ENCODE results near the gene MXRA8.

DNA sequence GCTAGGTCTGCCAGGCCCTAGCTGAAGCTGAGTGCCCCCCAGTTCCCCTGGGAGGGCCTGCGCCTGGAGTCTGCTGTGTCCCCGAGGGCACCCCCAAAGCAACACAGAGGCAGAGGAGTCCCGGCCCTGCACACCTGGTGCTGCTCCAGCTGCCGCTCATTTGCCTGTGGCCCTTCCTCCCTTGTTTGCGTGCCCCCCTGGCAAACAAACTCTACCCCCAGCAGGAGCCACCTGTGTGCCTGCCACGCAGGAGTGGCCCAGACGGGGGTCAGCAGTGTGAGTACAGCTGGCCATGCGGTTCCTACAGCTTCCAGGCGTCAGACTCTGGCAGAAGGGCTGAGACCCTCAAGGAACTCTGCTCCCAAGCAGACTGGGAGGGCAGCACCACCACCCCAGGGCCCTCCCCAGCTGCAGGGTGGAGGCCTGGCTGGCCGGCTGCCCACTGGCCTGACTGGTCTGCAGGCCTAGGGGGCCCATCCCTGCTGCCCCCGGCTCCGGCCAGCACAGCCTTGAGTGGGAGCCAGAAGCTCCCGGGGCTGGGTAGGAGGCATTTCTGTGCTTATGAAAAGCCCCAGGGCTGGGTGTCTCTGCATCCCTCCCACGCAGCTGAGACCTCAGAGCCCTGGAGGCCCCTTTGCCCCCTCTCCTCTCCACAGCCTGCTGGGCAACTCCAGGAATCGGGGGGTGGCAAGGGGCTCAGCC lies 27.8 kb downstream of the MXRA8 start:
- no peak for TF ChIP-seq TARDBP (IDR thresholded peaks at IDR 0.05)
- no peak for TF ChIP-seq HDGF (IDR thresholded peaks at IDR 0.05; ENCODE audit: borderline replicate concordance)
- no peak for TF ChIP-seq ARNT (IDR thresholded peaks at IDR 0.05)
- no peak for TF ChIP-seq SP1 (IDR thresholded peaks at IDR 0.05)
- no peak for TF ChIP-seq FOXA1 (IDR thresholded peaks at IDR 0.05)
- no peak for TF ChIP-seq ELF4 (IDR thresholded peaks at IDR 0.05)
- no peak for TF ChIP-seq NFRKB (IDR thresholded peaks at IDR 0.05)
- no peak for TF ChIP-seq FOXK2 (IDR thresholded peaks at IDR 0.05)

Data from HEK293T (cell line).